H1 (cell line): Measurements from ENCODE around the gene NNMT. TPM values are rescaled to one million over a fixed set of nuclear protein-coding genes. Genes with fewer than 3 reads are reported as not detected.

Experiments
- CEBPB ChIP-seq: IDR thresholded peaks from 2 replicates; pipeline ENCODE4 v1.6.1; 2012; ENCODE audit warnings: low read depth, low read length
- CREB1 ChIP-seq: IDR thresholded peaks from 2 replicates; pipeline ENCODE4 v1.6.1; 2012; ENCODE audit warnings: inconsistent platforms
- JUND ChIP-seq: IDR thresholded peaks from 2 replicates; pipeline ENCODE4 v1.6.1; 2011; ENCODE audit warnings: mild to moderate bottlenecking, improper control_type of control experiment, low read length
- KDM5A ChIP-seq: fragments of 200-600 bp; IDR thresholded peaks from 2 replicates; pipeline ENCODE4 v1.7.1; 2012; ENCODE audit warnings: mild to moderate bottlenecking, low read length, inconsistent platforms, mixed read lengths
- RNF2 ChIP-seq: fragments of 200-900, 300-1000 bp; sonication (generic); IDR thresholded peaks from 2 replicates; pipeline ENCODE4 v1.7.1; 2016; ENCODE audit warnings: borderline replicate concordance, low read depth, mild to moderate bottlenecking, antibody characterized with exemption, low read length; ENCODE audit not compliant: poor library complexity, severe bottlenecking; ENCODE audit errors: missing control alignments
- polyA plus RNA-seq, 7 experiments: library from polyadenylated mRNA; depleted of rRNA in 3 of 7; stranded (reverse) in 5 of 7; unstranded in 2 of 7; fragments of >200 nt in 5 of 7; fragments of 200-250 nt in 2 of 7; gene quantifications; 1 replicate in 5 of 7; 2 replicates in 1 of 7; 4 replicates in 1 of 7; pipeline versions ENCODE4 v1.2.1 to v1.2.3, GENCODE V29; 2011 to 2013; ENCODE audit warnings: missing spikeins in 2 of 7, mixed read lengths in 2 of 7
- total RNA-seq: library from RNA; stranded (reverse); fragmentation: NEBNext Ultra II Directional; extraction: Animal tissue kit (Norgen Biotek cat#: 25700); gene quantifications from 2 replicates; pipeline ENCODE4 v1.2.1, GENCODE V29; 2021

Gene NNMT
- total and polyA plus RNA-seq, 2 of the 8 experiments (the other 6 are each of a cell fraction or from before 2014, with no cell fraction given), result not detected

- TF ChIP-seq RNF2 (no peak), JUND (no peak), CEBPB (no peak), CREB1 (no peak), KDM5A (no peak)
These were observed 4.8 kb upstream of the NNMT start (continued) for GRCh38 chr11:114291381-114291780.
